SK-N-MC (cell line): ENCODE measurements around the gene GCKR.

ENCODE experiments used
- EZH2 ChIP-seq: fragments of 200-600 bp; sonication (generic); IDR thresholded peaks from one replicate; pipeline ENCODE4 v1.6.1; 2017; ENCODE audit warnings: antibody characterized with exemption
- POLR2AphosphoS5 ChIP-seq: IDR thresholded peaks from 2 replicates; pipeline ENCODE4 v1.6.1; 2012; ENCODE audit warnings: mild to moderate bottlenecking, low read depth, low read length, borderline replicate concordance

GRCh38 chr2:27518113-27518781, 21.6 kb downstream of the GCKR start:
- TF ChIP-seq EZH2 (no peak), POLR2AphosphoS5 (no peak)
